ENCODE results near the gene ALG12. TPM values are rescaled to one million over a fixed set of nuclear protein-coding genes. Genes with fewer than 3 reads are reported as not detected.
A peak's percentile ranks its signal among the peaks of the same experiment; 100 is the strongest.

Gene ALG12
- total RNA-seq, result 10 to 100 TPM in 8 of 9 donors, 1 to 10 TPM in 1; 9.8 to 26.8 (median 15.2) TPM
- 10 to 100 TPM in 1 of 2 donors, 1 to 10 TPM in 1; 9.1 to 12.4 TPM for polyA plus RNA-seq
- long read RNA-seq, donor 1, full-length matches to known transcripts, result 11 of 16 reads
- long read RNA-seq, donor 1, partial matches to known transcripts, result 3 of 16 reads
- long read RNA-seq, donor 1, other reads (novel, unspliced or antisense), result 2 of 16 reads
- long read RNA-seq, donor 2, full-length matches to known transcripts, result 42 of 76 reads
- long read RNA-seq, donor 2, partial matches to known transcripts, result 13 of 76 reads
- long read RNA-seq, donor 2, other reads (novel, unspliced or antisense), result 21 of 76 reads
- long read RNA-seq, donor 3, full-length matches to known transcripts, result 16 of 28 reads
- long read RNA-seq, donor 3, partial matches to known transcripts, result 6 of 28 reads
- long read RNA-seq, donor 3, other reads (novel, unspliced or antisense), result 6 of 28 reads

DNA sequence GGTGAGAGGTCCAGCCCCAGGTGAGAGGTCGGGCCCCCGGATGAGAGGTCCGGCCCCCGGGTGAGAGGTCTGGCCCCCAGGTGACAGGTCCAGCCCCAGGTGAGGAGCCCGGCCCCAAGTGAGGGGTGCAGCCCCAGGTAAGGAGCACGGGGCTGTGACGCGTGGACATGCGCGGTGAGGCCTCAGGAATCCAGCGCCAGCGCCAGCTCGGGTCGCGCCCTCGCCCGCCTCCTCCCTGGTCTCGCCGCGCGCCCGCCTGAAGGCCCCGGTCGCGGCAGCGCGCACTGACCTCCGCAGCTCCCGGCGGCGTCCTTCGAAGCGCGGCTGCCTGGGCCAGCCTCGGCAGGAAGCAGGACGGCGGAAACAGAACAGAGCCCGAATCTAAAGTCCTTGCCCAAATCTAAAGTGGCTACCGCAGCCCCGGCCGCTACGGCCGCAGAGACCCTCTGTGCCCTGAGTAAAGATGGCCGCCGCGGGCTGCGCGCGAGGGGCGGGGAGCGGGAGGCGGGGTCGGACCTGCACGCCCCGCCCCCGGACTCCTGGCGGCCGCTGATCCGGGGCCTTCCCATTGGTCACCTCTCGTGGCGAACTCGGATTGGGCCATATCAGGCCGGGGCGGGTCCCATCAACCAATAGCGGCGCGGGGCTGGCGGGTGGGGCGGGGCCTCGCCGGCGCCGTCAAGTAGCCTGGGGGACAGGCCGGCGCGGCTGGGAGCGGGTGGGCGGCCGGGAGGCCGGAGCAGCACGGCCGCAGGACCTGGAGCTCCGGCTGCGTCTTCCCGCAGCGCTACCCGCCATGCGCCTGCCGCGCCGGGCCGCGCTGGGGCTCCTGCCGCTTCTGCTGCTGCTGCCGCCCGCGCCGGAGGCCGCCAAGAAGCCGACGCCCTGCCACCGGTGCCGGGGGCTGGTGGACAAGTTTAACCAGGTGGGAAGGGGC, at the start of gene ALG12, which contains the start of gene CRELD2:
Gene ALG12, minus strand, starts transcription at position 465 of the 937 bp plus-strand sequence. CDS start 4,673 bp downstream, outside the sequence.
Gene CRELD2, plus strand, starts transcription at position 661 of the 937 bp plus-strand sequence. Its CDS starts 136 bp downstream, at position 797.
- Histone ChIP-seq H3K36me3 (peaks cover 0 to 32% (median 21%) of the 10 kb centered on the region in 9 donors), H3K27ac (peak within 1 kb of the TSS; percentile 60 to 99 (median 96)), H3K4me3 (peak within 1 kb of the TSS; percentile 69 to 98 (median 88)), H3K4me1 (peaks cover 0 to 24% (median 17%) of the 10 kb centered on the region in 12 donors), H3K9me3 (no peaks in the 10 kb centered on the region), H3K27me3 (no peaks in the 10 kb centered on the region)
- WGBS, 4 donors, result 0 to 1% (median 0%) methylated on average over 45 to 103 of the region's 103 CpGs
- TF ChIP-seq, protein P1, sequence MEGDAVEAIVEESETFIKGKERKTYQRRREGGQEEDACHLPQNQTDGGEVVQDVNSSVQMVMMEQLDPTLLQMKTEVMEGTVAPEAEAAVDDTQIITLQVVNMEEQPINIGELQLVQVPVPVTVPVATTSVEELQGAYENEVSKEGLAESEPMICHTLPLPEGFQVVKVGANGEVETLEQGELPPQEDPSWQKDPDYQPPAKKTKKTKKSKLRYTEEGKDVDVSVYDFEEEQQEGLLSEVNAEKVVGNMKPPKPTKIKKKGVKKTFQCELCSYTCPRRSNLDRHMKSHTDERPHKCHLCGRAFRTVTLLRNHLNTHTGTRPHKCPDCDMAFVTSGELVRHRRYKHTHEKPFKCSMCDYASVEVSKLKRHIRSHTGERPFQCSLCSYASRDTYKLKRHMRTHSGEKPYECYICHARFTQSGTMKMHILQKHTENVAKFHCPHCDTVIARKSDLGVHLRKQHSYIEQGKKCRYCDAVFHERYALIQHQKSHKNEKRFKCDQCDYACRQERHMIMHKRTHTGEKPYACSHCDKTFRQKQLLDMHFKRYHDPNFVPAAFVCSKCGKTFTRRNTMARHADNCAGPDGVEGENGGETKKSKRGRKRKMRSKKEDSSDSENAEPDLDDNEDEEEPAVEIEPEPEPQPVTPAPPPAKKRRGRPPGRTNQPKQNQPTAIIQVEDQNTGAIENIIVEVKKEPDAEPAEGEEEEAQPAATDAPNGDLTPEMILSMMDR (IDR thresholded peaks at IDR 0.05), result peak in 1 of 12 donors; percentile 12
- TF ChIP-seq POLR2A (IDR thresholded peaks at IDR 0.05), result peak; percentile 86 to 88
- peak; percentile 99 for DNase-seq
- intact Hi-C loops (cut with DNase I), result loop anchor here in 6 of 10 donors (2.0 to 10.0 kb wide), 9 partner anchors 61 to 151 kb away; partner anchors contain the start of gene ZBED4 (in 3 of the 6)
- ATAC-seq, result peak; percentile 97 to 99 (median 98)

DNA sequence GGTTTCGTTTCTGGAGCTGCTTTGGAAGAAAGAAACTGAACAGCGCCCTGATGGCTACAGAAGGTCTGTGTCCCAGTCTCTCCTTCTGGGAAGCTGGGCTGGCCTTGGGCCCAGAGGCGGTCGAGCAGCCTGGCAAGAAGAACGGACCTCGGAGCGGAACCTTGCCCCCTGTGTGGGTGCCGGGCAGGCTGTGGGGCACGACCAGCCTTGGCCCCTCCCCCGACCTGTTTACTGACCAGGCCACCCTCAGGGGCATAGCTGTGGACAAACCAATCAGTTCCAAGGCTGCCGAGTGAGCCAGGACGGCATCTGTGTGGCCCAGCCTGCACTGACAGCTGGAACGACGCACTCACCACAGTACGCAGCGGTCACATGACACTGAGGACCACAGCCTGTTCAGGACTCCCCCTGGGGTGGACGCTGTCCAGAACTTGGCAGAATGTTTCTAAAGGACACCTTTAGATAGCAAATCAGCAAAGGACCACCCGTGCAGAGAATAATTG, 49.5 kb upstream of the ALG12 start:
- H3K9me3 ChIP-seq, result no peaks in the 10 kb centered on the region
- H3K4me3 ChIP-seq, result peak overlapping the region in 9 of 12 donors; percentile 14 to 43 (median 20)
- peak overlapping the region; percentile 3 to 99 (median 78) for H3K27ac ChIP-seq
- 31 to 45% (median 41%) methylated on average over 10 to 18 of the region's 18 CpGs for WGBS, 4 donors
- peaks cover 24 to 96% (median 77%) of the 10 kb centered on the region in 12 donors for H3K4me1 ChIP-seq
- ATAC-seq (peak in 1 of 4 donors; percentile 1), DNase-seq (peak; percentile 37 to 78 (median 68))
- no peak for TF ChIP-seq POLR2A (IDR thresholded peaks at IDR 0.05)
- TF ChIP-seq, protein P1 (IDR thresholded peaks at IDR 0.05), result no peak
- no peaks in the 10 kb centered on the region for H3K27me3 ChIP-seq
- H3K36me3 ChIP-seq, result peaks cover 5 to 29% (median 15%) of the 10 kb centered on the region in 9 donors
- intact Hi-C loops (cut with DNase I), result loop anchor here in 2 of 10 donors (5.0 kb wide), 1 partner anchor 35 kb away; no protein-coding TSS in a partner anchor

DNA sequence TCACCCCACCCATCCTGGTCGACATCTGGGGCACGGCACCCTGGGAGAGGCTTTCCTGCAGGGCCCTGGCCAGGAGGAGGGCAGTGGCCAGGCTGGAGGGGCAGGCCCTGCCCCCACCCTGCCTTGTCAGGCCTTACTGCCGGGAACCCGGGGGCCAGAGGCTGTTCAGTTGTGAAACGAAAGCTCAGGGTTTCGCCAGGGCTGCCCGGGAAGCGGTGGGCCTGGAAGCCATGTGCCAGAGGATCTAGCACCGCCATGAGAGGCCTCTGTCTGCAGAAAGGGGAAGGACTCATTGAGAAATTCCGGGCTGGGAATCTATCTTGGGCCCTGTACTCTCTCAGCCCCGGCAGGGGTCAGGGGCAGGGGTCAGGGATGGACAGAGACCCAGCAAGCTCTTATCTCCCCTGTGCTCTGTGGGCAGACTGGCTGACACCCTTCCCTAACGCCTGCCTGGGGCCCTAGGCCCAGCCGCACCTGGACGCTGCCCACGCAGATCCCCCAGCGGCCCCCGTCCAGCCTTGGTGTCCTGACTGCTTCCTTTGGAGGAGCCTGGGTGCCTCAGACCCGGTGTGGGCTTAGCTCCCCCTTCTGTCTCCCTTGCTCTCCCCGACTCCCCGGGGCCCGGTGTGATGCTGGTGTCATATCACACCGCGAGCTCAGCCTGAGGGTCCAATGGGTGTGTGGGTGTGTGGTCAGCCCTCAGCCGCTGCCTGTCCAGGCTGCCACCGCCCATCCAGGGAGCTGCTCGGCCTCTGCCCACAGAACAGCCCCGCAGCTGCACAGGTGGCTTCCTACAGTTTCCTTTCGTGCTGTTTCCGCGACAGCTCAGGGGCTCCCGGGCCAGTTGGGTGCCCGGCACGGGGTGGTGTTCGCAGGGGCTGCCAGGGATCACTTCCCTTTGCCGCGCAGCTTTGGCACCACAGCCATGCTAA, 48.8 kb upstream of the ALG12 start:
- TF ChIP-seq, protein P1 (IDR thresholded peaks at IDR 0.05), result peak in 1 of 12 donors; percentile 14
- no peak for TF ChIP-seq POLR2A (IDR thresholded peaks at IDR 0.05)
- Histone ChIP-seq H3K27ac (peak overlapping the region; percentile 3 to 99 (median 78)), H3K36me3 (peaks cover 5 to 33% (median 18%) of the 10 kb centered on the region in 9 donors), H3K9me3 (no peaks in the 10 kb centered on the region), H3K4me1 (peaks cover 24 to 95% (median 77%) of the 10 kb centered on the region in 12 donors), H3K27me3 (no peaks in the 10 kb centered on the region), H3K4me3 (peak overlapping the region in 9 of 12 donors; percentile 14 to 43 (median 20))
- ATAC-seq (no peak), DNase-seq (peak; percentile 30 to 78 (median 56))
- intact Hi-C loops (cut with DNase I), result loop anchor here in 2 of 10 donors (5.0 kb wide), 1 partner anchor 35 kb away; no protein-coding TSS in a partner anchor
- 48 to 52% (median 50%) methylated on average over 17 to 36 of the region's 36 CpGs for WGBS, 4 donors
